ENCODE measurements around the gene PCDHGB5. TPM values are rescaled to one million over a fixed set of nuclear protein-coding genes. Genes with fewer than 3 reads are reported as not detected.
"Not testable (repeated sequence)": the region's sequence is repeated elsewhere in the genome, so short reads cannot be mapped to it uniquely, and the experiment has no call there.

Gene PCDHGB5
- total RNA-seq, 1 donor from 2014 or later = 3.7 TPM

DNA sequence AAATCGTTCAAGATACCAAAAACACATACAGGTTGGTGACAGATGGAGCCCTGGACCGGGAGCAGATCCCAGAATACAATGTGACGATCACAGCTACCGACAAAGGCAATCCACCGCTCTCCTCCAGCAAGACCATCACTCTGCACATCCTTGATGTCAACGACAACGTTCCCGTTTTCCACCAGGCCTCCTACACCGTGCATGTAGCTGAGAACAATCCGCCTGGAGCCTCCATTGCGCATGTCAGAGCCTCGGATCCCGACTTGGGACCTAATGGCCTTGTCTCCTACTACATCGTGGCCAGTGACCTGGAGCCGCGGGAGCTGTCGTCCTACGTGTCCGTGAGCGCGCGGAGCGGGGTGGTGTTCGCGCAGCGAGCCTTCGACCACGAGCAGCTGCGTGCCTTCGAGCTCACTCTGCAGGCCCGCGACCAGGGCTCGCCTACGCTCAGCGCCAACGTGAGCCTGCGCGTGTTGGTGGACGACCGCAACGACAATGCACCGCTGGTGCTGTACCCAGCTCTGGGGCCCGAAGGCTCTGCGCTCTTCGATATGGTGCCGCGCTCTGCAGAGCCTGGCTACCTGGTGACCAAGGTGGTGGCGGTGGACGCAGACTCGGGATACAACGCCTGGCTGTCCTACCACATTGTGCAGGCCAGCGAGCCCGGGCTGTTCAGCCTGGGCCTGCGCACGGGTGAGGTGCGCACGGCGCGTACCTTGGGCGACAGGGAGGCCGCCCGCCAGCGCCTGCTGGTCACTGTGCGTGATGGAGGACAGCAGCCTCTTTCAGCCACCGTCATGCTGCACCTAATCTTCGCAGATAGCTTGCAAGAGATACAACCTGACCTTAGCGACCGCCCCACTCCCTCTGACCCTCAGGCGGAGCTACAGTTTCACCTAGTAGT lies 25.9 kb upstream of the PCDHGB5 start:
- H3K4me3 Mint-ChIP-seq = no peak overlapping the region
- peaks cover 52% of the 10 kb centered on the region for H3K9me3 Mint-ChIP-seq
- Histone ChIP-seq H3K27me3 (no peaks in the 10 kb centered on the region), H3K9ac (no peak overlapping the region), H3K79me2 (ENCODE audit: low read depth) (no peaks in the 10 kb centered on the region), H4K20me1 (ENCODE audit: low read depth) (no peaks in the 10 kb centered on the region), H3K9me3 (ENCODE audit: low read depth) (peaks cover 3% of the 10 kb centered on the region), H3K4me3 (no peak overlapping the region), H3K4me1 (no peaks in the 10 kb centered on the region), H3K36me3 (no peaks in the 10 kb centered on the region), H3F3A (ENCODE audit: low read depth) (no peaks in the 10 kb centered on the region), H2AFZ (replicated peaks) (no peak overlapping the region), H3K27ac (no peak overlapping the region), H3K4me2 (no peak overlapping the region)
- H3K27me3 Mint-ChIP-seq (ENCODE audit: insufficient read depth, low read depth) = peaks cover 7% of the 10 kb centered on the region
- no peaks in the 10 kb centered on the region for H3K4me1 Mint-ChIP-seq
- peaks cover 4% of the 10 kb centered on the region for H3K36me3 Mint-ChIP-seq
- no peak for TF ChIP-seq CTCF (IDR thresholded peaks at IDR 0.05)
- TF ChIP-seq EZH2 (IDR thresholded peaks at IDR 0.05) = no peak
- no peak for TF ChIP-seq EZH2phosphoT487 (IDR thresholded peaks at IDR 0.05)
- H3K27ac Mint-ChIP-seq = no peak overlapping the region
- no peak for DNase-seq (ENCODE audit: low spot score)

DNA sequence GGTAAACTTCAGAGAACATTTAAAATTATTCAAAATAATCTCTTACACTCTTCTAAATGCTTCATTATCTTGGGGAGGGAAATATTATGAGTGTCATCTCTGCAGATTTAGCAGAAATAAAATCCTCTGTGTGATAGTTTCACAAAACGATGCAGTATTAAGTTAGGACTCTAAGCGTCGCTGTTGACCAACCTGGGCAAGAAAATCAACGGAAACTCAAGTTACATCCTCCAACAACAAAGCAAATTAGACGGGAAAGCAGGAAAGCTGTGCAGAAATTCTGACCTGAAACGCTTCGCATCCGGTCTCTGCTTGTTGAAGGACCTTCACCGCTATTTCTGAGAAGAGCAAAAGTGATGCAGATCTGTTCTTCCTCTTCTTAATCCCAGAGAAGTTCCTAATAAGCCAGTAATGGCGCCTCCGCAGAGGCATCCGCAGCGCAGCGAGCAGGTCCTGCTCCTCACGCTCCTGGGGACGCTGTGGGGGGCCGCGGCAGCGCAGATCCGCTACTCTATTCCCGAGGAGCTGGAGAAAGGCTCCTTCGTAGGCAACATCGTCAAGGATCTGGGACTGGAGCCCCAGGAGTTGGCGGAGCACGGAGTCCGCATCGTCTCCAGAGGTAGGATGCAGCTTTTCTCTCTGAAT lies 24.0 kb upstream of the PCDHGB5 start, which contains the start of gene PCDHGA6:
PCDHGA6 (plus strand) TSS at position 219 of the 645 bp plus-strand sequence; CDS start at position 412, 193 bp downstream.
- peaks cover 53% of the 10 kb centered on the region for H3K9me3 Mint-ChIP-seq
- H3K4me2 ChIP-seq = no peak within 1 kb of the TSS

DNA sequence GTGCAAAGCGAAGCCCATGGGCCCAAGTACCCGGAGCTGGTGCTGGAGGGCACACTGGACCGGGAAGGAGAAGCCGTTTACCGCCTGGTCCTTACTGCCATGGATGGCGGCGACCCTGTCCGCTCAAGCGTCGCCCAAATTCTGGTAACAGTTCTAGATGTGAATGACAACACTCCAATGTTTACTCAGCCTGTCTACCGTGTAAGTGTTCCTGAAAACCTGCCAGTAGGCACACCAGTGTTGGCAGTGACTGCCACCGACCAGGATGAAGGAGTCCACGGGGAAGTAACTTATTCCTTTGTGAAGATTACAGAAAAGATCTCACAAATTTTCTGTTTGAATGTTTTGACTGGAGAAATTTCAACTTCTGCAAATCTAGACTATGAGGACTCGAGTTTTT lies 23.1 kb upstream of the PCDHGB5 start:
- H3K4me3 ChIP-seq = no peak overlapping the region
- H3K27me3 Mint-ChIP-seq (ENCODE audit: insufficient read depth, low read depth) = peaks cover 9% of the 10 kb centered on the region
- no peaks in the 10 kb centered on the region for H3K27me3 ChIP-seq
- H3K4me3 Mint-ChIP-seq = no peak overlapping the region
- no peaks in the 10 kb centered on the region for H3K36me3 ChIP-seq
- H3K4me2 ChIP-seq = no peak overlapping the region
- no peaks in the 10 kb centered on the region for H4K20me1 ChIP-seq (ENCODE audit: low read depth)
- H3F3A ChIP-seq (ENCODE audit: low read depth) = no peaks in the 10 kb centered on the region
- H3K9ac ChIP-seq = no peak overlapping the region
- peaks cover 4% of the 10 kb centered on the region for H3K36me3 Mint-ChIP-seq
- no peaks in the 10 kb centered on the region for H3K4me1 ChIP-seq
- H3K4me1 Mint-ChIP-seq = no peaks in the 10 kb centered on the region
- H2AFZ ChIP-seq (replicated peaks) = no peak overlapping the region
- no peaks in the 10 kb centered on the region for H3K79me2 ChIP-seq (ENCODE audit: low read depth)
- H3K9me3 Mint-ChIP-seq = peaks cover 50% of the 10 kb centered on the region
- H3K27ac Mint-ChIP-seq = no peak overlapping the region
- DNase-seq (ENCODE audit: low spot score) = no peak
- H3K27ac ChIP-seq = no peak overlapping the region
- peaks cover 3% of the 10 kb centered on the region for H3K9me3 ChIP-seq (ENCODE audit: low read depth)
- no peak for TF ChIP-seq EZH2phosphoT487 (IDR thresholded peaks at IDR 0.05)
- no peak for TF ChIP-seq EZH2 (IDR thresholded peaks at IDR 0.05)
- no peak for TF ChIP-seq CTCF (IDR thresholded peaks at IDR 0.05)

More for the DNA sequence above, 24.0 kb upstream of the PCDHGB5 start, which contains the start of gene PCDHGA6:
- Mint-ChIP-seq H3K4me1 (no peaks in the 10 kb centered on the region), H3K27me3 (ENCODE audit: insufficient read depth, low read depth) (peaks cover 9% of the 10 kb centered on the region), H3K4me3 (no peak within 1 kb of the TSS), H3K36me3 (peaks cover 4% of the 10 kb centered on the region), H3K27ac (no peak within 1 kb of the TSS)
- Histone ChIP-seq H3K36me3 (no peaks in the 10 kb centered on the region), H3K9ac (no peak within 1 kb of the TSS), H3K79me2 (ENCODE audit: low read depth) (no peaks in the 10 kb centered on the region), H2AFZ (replicated peaks) (no peak within 1 kb of the TSS), H3K9me3 (ENCODE audit: low read depth) (peaks cover 3% of the 10 kb centered on the region), H3K4me1 (no peaks in the 10 kb centered on the region), H3K27me3 (no peaks in the 10 kb centered on the region), H3F3A (ENCODE audit: low read depth) (no peaks in the 10 kb centered on the region), H4K20me1 (ENCODE audit: low read depth) (no peaks in the 10 kb centered on the region), H3K27ac (no peak within 1 kb of the TSS), H3K4me3 (no peak within 1 kb of the TSS)
- DNase-seq (ENCODE audit: low spot score) = no peak
- no peak for TF ChIP-seq EZH2 (IDR thresholded peaks at IDR 0.05)
- TF ChIP-seq CTCF (IDR thresholded peaks at IDR 0.05) = no peak
- no peak for TF ChIP-seq EZH2phosphoT487 (IDR thresholded peaks at IDR 0.05)

- H3K4me1 ChIP-seq; H3K4me1 Mint-ChIP-seq; H3K4me3 ChIP-seq; H3K36me3 ChIP-seq; H3F3A ChIP-seq (ENCODE audit: low read depth); H3K27me3 ChIP-seq; H3K9me3 ChIP-seq (ENCODE audit: low read depth); H3K4me2 ChIP-seq; DNase-seq (ENCODE audit: low spot score); H3K4me3 Mint-ChIP-seq; H3K9ac ChIP-seq; H3K79me2 ChIP-seq (ENCODE audit: low read depth); H4K20me1 ChIP-seq (ENCODE audit: low read depth); H2AFZ ChIP-seq (replicated peaks); H3K27ac ChIP-seq; H3K27ac Mint-ChIP-seq; H3K27me3 Mint-ChIP-seq (ENCODE audit: insufficient read depth, low read depth); H3K36me3 Mint-ChIP-seq: not testable (repeated sequence)
- H3K9me3 Mint-ChIP-seq = peaks cover 48% of the 10 kb centered on the region
Measured at GRCh38 chr5:141375444-141376155, 22.1 kb upstream of the PCDHGB5 start.

Measured in neural progenitor cell (in vitro differentiated cells).